HCT116 (cell line): ENCODE measurements around the gene TCP11.

Experiments
- POLR2A ChIP-seq: IDR thresholded peaks from 2 replicates; pipeline ENCODE4 v1.7.0; 2011; ENCODE audit warnings: borderline replicate concordance; ENCODE audit not compliant: insufficient read depth, insufficient read length; ENCODE audit errors: extremely low read depth
- SIN3A ChIP-seq: IDR thresholded peaks from 2 replicates; pipeline ENCODE4 v1.6.1; 2012; ENCODE audit warnings: low read depth

GRCh38 chr6:35072051-35072697, 69.0 kb downstream of the TCP11 start:
- TF ChIP-seq POLR2A, result no peak
- no peak for TF ChIP-seq SIN3A
